Retinal pigment epithelial cell (primary cell): ENCODE measurements around the gene POLR2E.

Source experiments
- DNase-seq: peaks from one replicate; pipeline ENCODE4 v3.0.0-alpha.2; 2010; ENCODE audit warnings: low read depth
- H3K4me3 ChIP-seq: 2 replicates; pipeline ENCODE4 v1.5.1; 2011; ENCODE audit warnings: mild to moderate bottlenecking, low read length, control low read depth, moderate library complexity
- CTCF ChIP-seq: conservative IDR thresholded peaks from 2 replicates; pipeline ENCODE4 v1.5.1; 2011; ENCODE audit warnings: low read depth, low read length, control low read depth, inconsistent platforms

The POLR2E gene

GRCh38 chr19:1126984-1127760 is 32.0 kb upstream of the POLR2E start:
- H3K4me3 ChIP-seq = no peak overlapping the region
- DNase-seq = no peak
- TF ChIP-seq CTCF = no peak

- no peak overlapping the region for H3K4me3 ChIP-seq
- no peak for TF ChIP-seq CTCF
- DNase-seq = no peak
Observed at GRCh38 chr19:1125601-1126467, 30.7 kb upstream of the POLR2E start.

GRCh38 chr19:1123885-1124677 is 28.9 kb upstream of the POLR2E start:
- no peak overlapping the region for H3K4me3 ChIP-seq
- TF ChIP-seq CTCF = no peak
- DNase-seq = no peak

- no peak overlapping the region for H3K4me3 ChIP-seq
- no peak for DNase-seq
- TF ChIP-seq CTCF = no peak
Observed at GRCh38 chr19:1123381-1123780, 28.2 kb upstream of the POLR2E start.

GRCh38 chr19:1122972-1123363 is 27.8 kb upstream of the POLR2E start:
- H3K4me3 ChIP-seq = no peak overlapping the region
- TF ChIP-seq CTCF = no peak
- DNase-seq = no peak

GRCh38 chr19:1122021-1122971 is 27.1 kb upstream of the POLR2E start:
- TF ChIP-seq CTCF = no peak
- DNase-seq = no peak
- H3K4me3 ChIP-seq = no peak overlapping the region
